Endodermal cell (in vitro differentiated cells): Measurements from ENCODE around the gene KRTDAP. TPM values are rescaled to one million over a fixed set of nuclear protein-coding genes. Genes with fewer than 3 reads are reported as not detected.

Source experiments
- DNase-seq: peaks from one replicate; pipeline ENCODE4 v3.0.0-alpha.2; 2017
- H3K27ac ChIP-seq: 2 replicates; pipeline ENCODE4 v1.5.1; 2013; ENCODE audit warnings: mild to moderate bottlenecking, low read depth, low read length, moderate library complexity
- H3K27me3 ChIP-seq: 2 replicates; pipeline ENCODE4 v1.6.1; 2013; ENCODE audit warnings: mild to moderate bottlenecking, low read length, moderate library complexity; ENCODE audit not compliant: insufficient read depth, control insufficient read depth, poor library complexity, severe bottlenecking
- H3K36me3 ChIP-seq: 2 replicates; pipeline ENCODE4 v1.7.0; 2013; ENCODE audit warnings: mild to moderate bottlenecking, low read length, moderate library complexity; ENCODE audit not compliant: control insufficient read depth, insufficient read depth
- H3K4me1 ChIP-seq: one replicate; pipeline ENCODE4 v1.7.0; 2013; ENCODE audit warnings: low read length; ENCODE audit not compliant: control insufficient read depth, insufficient read depth
- H3K4me3 ChIP-seq: 2 replicates; pipeline ENCODE4 v1.5.1; 2013; ENCODE audit warnings: mild to moderate bottlenecking, low read length, moderate library complexity
- H3K9ac ChIP-seq: 2 replicates; pipeline ENCODE4 v1.6.1; 2013; ENCODE audit warnings: mild to moderate bottlenecking, low read length, moderate library complexity; ENCODE audit not compliant: poor library complexity, severe bottlenecking; ENCODE audit errors: extremely low read depth
- H3K9me3 ChIP-seq: 2 replicates; pipeline ENCODE4 v1.6.1; 2013; ENCODE audit warnings: mild to moderate bottlenecking, low read length, moderate library complexity; ENCODE audit not compliant: control insufficient read depth
- H3K27ac Mint-ChIP-seq: 2 replicates; pipeline ENCODE4 v1.8.0; 2020; ENCODE audit warnings: mixed read lengths
- H3K27me3 Mint-ChIP-seq: 2 replicates; pipeline ENCODE4 v1.8.0; 2021; ENCODE audit warnings: mild to moderate bottlenecking, mixed read lengths; ENCODE audit not compliant: insufficient read depth
- H3K36me3 Mint-ChIP-seq: 2 replicates; pipeline ENCODE4 v1.8.0; 2020; ENCODE audit warnings: low read depth, mixed read lengths
- H3K4me1 Mint-ChIP-seq: 2 replicates; pipeline ENCODE4 v1.8.0; 2020; ENCODE audit warnings: mixed read lengths
- H3K4me3 Mint-ChIP-seq: 2 replicates; pipeline ENCODE4 v1.8.0; 2020; ENCODE audit warnings: mild to moderate bottlenecking, moderate library complexity, mixed read lengths
- H3K9me3 Mint-ChIP-seq: 2 replicates; pipeline ENCODE4 v1.8.0; 2020; ENCODE audit warnings: mild to moderate bottlenecking, mixed read lengths
- CTCF ChIP-seq: fragments of 200-600 bp; sonication (generic); conservative IDR thresholded peaks from 2 replicates; pipeline ENCODE4 v1.5.0; 2021; ENCODE audit warnings: antibody characterized with exemption, mild to moderate bottlenecking
- WGBS, 2 experiments: methylation state at CpG; one replicate each; pipeline versions ENCODE4 v1.1.5 to v1.1.7; 2013; ENCODE audit warnings: missing lambda C conversion rate in 2 of 2, mixed read lengths in 1 of 2; ENCODE audit not compliant: insufficient coverage in 1 of 2, insufficient read length in 1 of 2; 5-methylcytosine and 5-hydroxymethylcytosine counted together
- total RNA-seq, 2 donors: library from RNA; stranded (reverse); fragmentation: NEBNext Ultra II Directional in 1 of 2; extraction: Animal tissue kit (Norgen Biotek cat#: 25700) in 1 of 2; gene quantifications; 2 replicates in 1 of 2; 3 replicates in 1 of 2; pipeline ENCODE4 v1.2.1, GENCODE V29; 2021

The KRTDAP gene
- total RNA-seq, 2 donors from 2014 or later: 3.4 to 4.2 TPM

GRCh38 chr19:35457173-35457572 lies 33.1 kb downstream of the KRTDAP start:
- H3K27ac Mint-ChIP-seq: no peak overlapping the region
- H3K27me3 Mint-ChIP-seq: peaks cover 2% of the 10 kb centered on the region
- H3K36me3 ChIP-seq: no peaks in the 10 kb centered on the region
- DNase-seq: no peak
- H3K36me3 Mint-ChIP-seq: no peaks in the 10 kb centered on the region
- no peaks in the 10 kb centered on the region for H3K9me3 ChIP-seq
- no peak overlapping the region for H3K27ac ChIP-seq
- H3K4me1 Mint-ChIP-seq: peaks cover 21% of the 10 kb centered on the region
- TF ChIP-seq CTCF: no peak
- no peak overlapping the region for H3K4me3 ChIP-seq
- H3K9ac ChIP-seq: no peak overlapping the region
- no peaks in the 10 kb centered on the region for H3K9me3 Mint-ChIP-seq
- peaks cover 5% of the 10 kb centered on the region for H3K4me1 ChIP-seq
- H3K27me3 ChIP-seq: no peaks in the 10 kb centered on the region
- 95 to 97% methylated on average over 5 of the region's 5 CpGs for WGBS, 2 experiments
- no peak overlapping the region for H3K4me3 Mint-ChIP-seq

GRCh38 chr19:35455616-35456201 lies 34.6 kb downstream of the KRTDAP start:
- no peak for TF ChIP-seq CTCF
- no peak overlapping the region for H3K27ac ChIP-seq
- H3K4me3 ChIP-seq: no peak overlapping the region
- peaks cover 5% of the 10 kb centered on the region for H3K4me1 ChIP-seq
- WGBS, 2 experiments: 83 to 92% methylated on average over 1 to 3 of the region's 3 CpGs
- no peak overlapping the region for H3K27ac Mint-ChIP-seq
- H3K4me1 Mint-ChIP-seq: peaks cover 21% of the 10 kb centered on the region
- no peak for DNase-seq
- no peak overlapping the region for H3K4me3 Mint-ChIP-seq
- H3K36me3 ChIP-seq: no peaks in the 10 kb centered on the region
- H3K27me3 Mint-ChIP-seq: peaks cover 4% of the 10 kb centered on the region
- no peaks in the 10 kb centered on the region for H3K36me3 Mint-ChIP-seq
- H3K9ac ChIP-seq: no peak overlapping the region
- no peaks in the 10 kb centered on the region for H3K9me3 ChIP-seq
- no peaks in the 10 kb centered on the region for H3K27me3 ChIP-seq
- no peaks in the 10 kb centered on the region for H3K9me3 Mint-ChIP-seq

GRCh38 chr19:35454663-35455062 lies 35.6 kb downstream of the KRTDAP start:
- Mint-ChIP-seq H3K9me3 (no peaks in the 10 kb centered on the region), H3K36me3 (no peaks in the 10 kb centered on the region)
- 98 to 100% methylated on average over 1 to 2 of the region's 2 CpGs for WGBS, 2 experiments

More at GRCh38 chr19:35454663-35455062, 35.6 kb downstream of the KRTDAP start:
- H3K27me3 ChIP-seq: no peaks in the 10 kb centered on the region
- Mint-ChIP-seq H3K27me3 (peaks cover 12% of the 10 kb centered on the region), H3K4me1 (peaks cover 21% of the 10 kb centered on the region), H3K4me3 (no peak overlapping the region), H3K27ac (no peak overlapping the region)
- no peak for DNase-seq
- H3K4me1 ChIP-seq: peaks cover 5% of the 10 kb centered on the region
- TF ChIP-seq CTCF: no peak
- no peaks in the 10 kb centered on the region for H3K36me3 ChIP-seq
- H3K9ac ChIP-seq: no peak overlapping the region
- no peak overlapping the region for H3K27ac ChIP-seq
- H3K9me3 ChIP-seq: no peaks in the 10 kb centered on the region
- no peak overlapping the region for H3K4me3 ChIP-seq
